ENCODE results near the gene MYBPC3. TPM values are rescaled to one million over a fixed set of nuclear protein-coding genes. Genes with fewer than 3 reads are reported as not detected.

Gene MYBPC3
- total and polyA plus RNA-seq, 12 donors, result 0.54 to 5.8 (median 2.0) TPM

DNA sequence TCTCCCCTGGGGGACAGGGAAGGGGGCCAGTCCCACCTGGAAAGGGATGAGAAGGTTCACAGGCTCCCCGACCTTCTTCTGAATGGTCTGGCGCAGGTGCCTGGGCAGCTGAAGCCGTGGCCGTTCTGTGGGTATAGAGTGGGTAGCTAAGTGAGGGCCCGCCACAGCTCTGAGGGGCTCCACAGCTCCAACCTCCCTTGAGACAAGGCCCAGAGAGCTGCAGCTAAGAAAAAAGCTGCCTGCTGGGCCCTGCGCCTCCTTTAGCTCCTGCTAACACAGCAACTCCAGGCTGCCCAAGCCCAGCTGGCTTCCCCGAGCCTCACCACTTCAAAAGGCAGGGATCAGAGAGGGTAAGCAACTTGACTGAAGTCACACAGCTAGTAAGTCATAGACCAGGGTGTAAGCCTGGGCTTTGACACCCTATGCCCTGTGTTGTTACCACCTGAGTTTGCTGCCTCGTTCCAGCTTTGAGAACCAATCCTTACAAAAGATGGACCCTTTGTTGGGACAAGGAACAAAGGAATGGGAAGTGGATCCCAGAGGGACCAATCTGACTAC lies 18.5 kb downstream of the MYBPC3 start:
- Histone ChIP-seq H3K36me3 (replicated peaks in 1 of 2) (no peaks in the 10 kb centered on the region), H3K4me3 (no peak overlapping the region), H3K27me3 (no peaks in the 10 kb centered on the region), H3K27ac (no peak overlapping the region), H3K9me3 (replicated peaks in 1 of 3) (no peaks in the 10 kb centered on the region), H3K4me1 (replicated peaks in 1 of 2) (no peaks in the 10 kb centered on the region)
- 87 to 96% (median 93%) methylated on average over 3 to 8 of the region's 8 CpGs for WGBS, 4 donors
- intact Hi-C loops (cut with DNase I), result no loop called here
- TF ChIP-seq POLR2A (IDR thresholded peaks at IDR 0.05), result no peak
- TF ChIP-seq, protein P1, sequence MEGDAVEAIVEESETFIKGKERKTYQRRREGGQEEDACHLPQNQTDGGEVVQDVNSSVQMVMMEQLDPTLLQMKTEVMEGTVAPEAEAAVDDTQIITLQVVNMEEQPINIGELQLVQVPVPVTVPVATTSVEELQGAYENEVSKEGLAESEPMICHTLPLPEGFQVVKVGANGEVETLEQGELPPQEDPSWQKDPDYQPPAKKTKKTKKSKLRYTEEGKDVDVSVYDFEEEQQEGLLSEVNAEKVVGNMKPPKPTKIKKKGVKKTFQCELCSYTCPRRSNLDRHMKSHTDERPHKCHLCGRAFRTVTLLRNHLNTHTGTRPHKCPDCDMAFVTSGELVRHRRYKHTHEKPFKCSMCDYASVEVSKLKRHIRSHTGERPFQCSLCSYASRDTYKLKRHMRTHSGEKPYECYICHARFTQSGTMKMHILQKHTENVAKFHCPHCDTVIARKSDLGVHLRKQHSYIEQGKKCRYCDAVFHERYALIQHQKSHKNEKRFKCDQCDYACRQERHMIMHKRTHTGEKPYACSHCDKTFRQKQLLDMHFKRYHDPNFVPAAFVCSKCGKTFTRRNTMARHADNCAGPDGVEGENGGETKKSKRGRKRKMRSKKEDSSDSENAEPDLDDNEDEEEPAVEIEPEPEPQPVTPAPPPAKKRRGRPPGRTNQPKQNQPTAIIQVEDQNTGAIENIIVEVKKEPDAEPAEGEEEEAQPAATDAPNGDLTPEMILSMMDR (IDR thresholded peaks at IDR 0.05), result no peak
- no peak for DNase-seq

DNA sequence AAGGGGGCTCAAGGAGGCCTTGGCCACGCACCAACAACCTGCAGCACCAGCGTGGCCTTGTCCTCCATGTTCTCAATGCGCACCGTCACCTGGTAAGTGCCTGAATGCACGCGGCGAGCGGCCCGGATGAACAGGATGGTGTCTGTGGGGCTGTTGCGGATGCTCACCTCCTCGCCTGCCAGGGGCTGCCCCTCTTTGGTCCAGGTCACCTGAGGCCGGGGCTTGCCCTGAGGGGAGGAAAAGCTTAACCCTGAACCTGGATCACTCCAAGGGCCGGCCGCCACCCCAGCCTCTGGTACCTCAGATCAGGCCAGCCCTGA lies 19.0 kb downstream of the MYBPC3 start:
- no peak for DNase-seq
- Histone ChIP-seq H3K27me3 (no peaks in the 10 kb centered on the region), H3K4me3 (no peak overlapping the region), H3K36me3 (replicated peaks in 1 of 2) (no peaks in the 10 kb centered on the region), H3K4me1 (replicated peaks in 1 of 2) (no peaks in the 10 kb centered on the region), H3K27ac (no peak overlapping the region), H3K9me3 (replicated peaks in 1 of 3) (no peaks in the 10 kb centered on the region)
- WGBS, 4 donors, result 95 to 100% (median 96%) methylated on average over 7 to 14 of the region's 14 CpGs; no CpG with 5 or more reads in 1 of the 4 donors
- intact Hi-C loops (cut with DNase I), result no loop called here
- TF ChIP-seq, protein P1 (IDR thresholded peaks at IDR 0.05), result no peak
- no peak for TF ChIP-seq POLR2A (IDR thresholded peaks at IDR 0.05)

DNA sequence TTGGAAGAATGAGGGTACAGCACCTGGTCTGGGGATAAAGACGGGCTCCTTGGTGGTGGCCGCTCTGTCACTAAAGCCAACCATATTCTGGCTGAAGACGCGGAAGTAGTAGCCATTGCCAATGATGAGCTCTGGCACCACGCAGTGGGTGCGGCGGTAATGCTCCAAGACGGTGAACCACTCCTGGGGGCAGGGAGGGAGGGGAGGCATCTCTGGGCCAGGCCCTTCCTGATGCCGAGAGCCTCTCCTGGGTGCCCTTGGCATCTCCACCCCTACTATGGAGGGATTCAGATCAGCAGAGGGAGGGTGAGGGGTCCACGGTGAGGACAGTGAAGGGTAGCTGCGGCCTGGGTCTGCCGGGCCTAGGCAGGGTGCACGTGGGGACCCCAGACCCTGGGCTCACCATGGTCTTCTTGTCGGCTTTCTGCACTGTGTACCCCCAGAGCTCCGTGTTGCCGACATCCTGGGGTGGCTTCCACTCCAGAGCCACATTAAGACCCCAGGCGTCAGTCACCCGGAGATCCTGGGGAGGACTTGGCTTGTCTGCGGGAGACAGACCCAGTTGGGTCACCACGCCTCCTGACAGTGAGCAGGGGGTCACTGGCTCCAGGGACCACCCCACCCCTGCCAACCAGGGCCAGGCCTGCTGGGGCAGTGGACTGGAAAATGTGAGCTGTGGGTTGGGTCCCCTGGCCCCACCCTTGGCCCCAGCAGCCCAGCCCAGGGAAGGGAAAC lies 19.5 kb downstream of the MYBPC3 start:
- Histone ChIP-seq H3K4me3 (no peak overlapping the region), H3K27me3 (no peaks in the 10 kb centered on the region), H3K4me1 (replicated peaks in 1 of 2) (no peaks in the 10 kb centered on the region), H3K27ac (no peak overlapping the region), H3K36me3 (replicated peaks in 1 of 2) (no peaks in the 10 kb centered on the region), H3K9me3 (replicated peaks in 1 of 3) (no peaks in the 10 kb centered on the region)
- DNase-seq, result no peak
- intact Hi-C loops (cut with DNase I), result no loop called here
- TF ChIP-seq, protein P1 (IDR thresholded peaks at IDR 0.05), result no peak
- no peak for TF ChIP-seq POLR2A (IDR thresholded peaks at IDR 0.05)
- 93 to 96% (median 95%) methylated on average over 9 to 20 of the region's 20 CpGs for WGBS, 4 donors

GRCh38 chr11:47332303-47332711 lies 20.2 kb downstream of the MYBPC3 start:
- WGBS, 4 donors, result 80 to 93% (median 88%) methylated on average over 3 to 13 of the region's 13 CpGs
- Histone ChIP-seq H3K27ac (no peak overlapping the region), H3K36me3 (replicated peaks in 1 of 2) (no peaks in the 10 kb centered on the region), H3K27me3 (no peaks in the 10 kb centered on the region), H3K9me3 (replicated peaks in 1 of 3) (no peaks in the 10 kb centered on the region), H3K4me1 (replicated peaks in 1 of 2) (no peaks in the 10 kb centered on the region), H3K4me3 (no peak overlapping the region)
- TF ChIP-seq, protein P1 (IDR thresholded peaks at IDR 0.05), result no peak
- TF ChIP-seq POLR2A (IDR thresholded peaks at IDR 0.05), result no peak
- DNase-seq, result no peak
- intact Hi-C loops (cut with DNase I), result no loop called here
